Central memory CD8-positive, alpha-beta T cell (primary cell): Measurements from ENCODE around the gene LAG3.
A peak's percentile ranks its signal among the peaks of the same experiment; 100 is the strongest.

Source experiments
- ATAC-seq: fragments of 150-1000 bp; cut with Tn5 transposase; replicated peaks from 2 replicates; pipeline ENCODE4 v1.10.0; 2022; ENCODE audit warnings: mild to moderate bottlenecking, moderate FRiP score, moderate number of reproducible peaks; ENCODE audit not compliant: poor library complexity, severe bottlenecking; ENCODE audit errors: extremely low read depth
- DNase-seq, 2 donors: peaks; one replicate each; pipeline ENCODE4 v3.0.0; 2021; ENCODE audit warnings: low spot score in 2 of 2
- H3K27ac Mint-ChIP-seq: one replicate; pipeline ENCODE4 v1.8.0; 2022; ENCODE audit warnings: low read depth, mild to moderate bottlenecking, moderate library complexity, mixed read lengths
- H3K27me3 Mint-ChIP-seq: one replicate; pipeline ENCODE4 v1.8.0; 2022; ENCODE audit warnings: mixed read lengths
- H3K36me3 Mint-ChIP-seq: one replicate; pipeline ENCODE4 v1.8.0; 2022; ENCODE audit warnings: mild to moderate bottlenecking, moderate library complexity, mixed read lengths; ENCODE audit not compliant: insufficient read depth
- H3K4me1 Mint-ChIP-seq: one replicate; pipeline ENCODE4 v1.8.0; 2022; ENCODE audit warnings: mixed read lengths
- H3K4me3 Mint-ChIP-seq: one replicate; pipeline ENCODE4 v1.8.0; 2022; ENCODE audit warnings: mild to moderate bottlenecking, moderate library complexity, mixed read lengths
- H3K9me3 Mint-ChIP-seq: one replicate; pipeline ENCODE4 v1.8.0; 2022; ENCODE audit warnings: mixed read lengths

LAG3 gene

DNA sequence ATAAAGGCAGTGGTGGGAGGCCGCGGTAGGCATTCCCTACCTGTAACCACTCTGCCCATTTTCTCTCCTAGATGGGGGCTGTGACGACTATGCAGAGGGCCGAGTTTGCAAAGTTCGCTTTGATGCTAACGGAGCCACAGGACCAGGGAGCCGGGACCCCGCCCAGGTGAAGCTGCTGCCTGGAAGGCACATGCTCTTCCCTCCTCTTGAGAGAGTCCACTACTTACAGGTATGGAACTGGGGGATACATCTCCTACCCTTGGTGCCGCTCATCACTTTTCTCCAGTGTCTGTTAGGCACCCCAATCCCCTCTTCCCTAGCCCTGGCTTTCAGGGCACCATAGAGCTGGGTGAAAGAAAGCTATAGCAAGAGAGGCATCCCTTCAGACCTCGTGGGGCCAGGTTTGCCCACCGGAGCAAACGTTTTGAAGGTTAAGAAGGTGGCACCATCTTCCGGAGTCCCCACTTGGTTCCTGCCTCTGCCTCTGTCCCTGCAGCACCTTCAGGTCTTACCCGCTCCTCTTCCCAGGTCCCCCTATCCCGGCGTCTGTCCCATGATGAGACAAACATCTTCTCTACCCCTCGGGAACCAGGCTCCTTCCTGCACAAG is 53.9 kb downstream of the LAG3 start:
- ATAC-seq = no peak
- Mint-ChIP-seq H3K27me3 (peaks cover 95% of the 10 kb centered on the region), H3K4me3 (no peak overlapping the region), H3K9me3 (no peaks in the 10 kb centered on the region), H3K4me1 (peaks cover 33% of the 10 kb centered on the region), H3K27ac (no peak overlapping the region), H3K36me3 (peaks cover 16% of the 10 kb centered on the region)
- no peak for DNase-seq

DNA sequence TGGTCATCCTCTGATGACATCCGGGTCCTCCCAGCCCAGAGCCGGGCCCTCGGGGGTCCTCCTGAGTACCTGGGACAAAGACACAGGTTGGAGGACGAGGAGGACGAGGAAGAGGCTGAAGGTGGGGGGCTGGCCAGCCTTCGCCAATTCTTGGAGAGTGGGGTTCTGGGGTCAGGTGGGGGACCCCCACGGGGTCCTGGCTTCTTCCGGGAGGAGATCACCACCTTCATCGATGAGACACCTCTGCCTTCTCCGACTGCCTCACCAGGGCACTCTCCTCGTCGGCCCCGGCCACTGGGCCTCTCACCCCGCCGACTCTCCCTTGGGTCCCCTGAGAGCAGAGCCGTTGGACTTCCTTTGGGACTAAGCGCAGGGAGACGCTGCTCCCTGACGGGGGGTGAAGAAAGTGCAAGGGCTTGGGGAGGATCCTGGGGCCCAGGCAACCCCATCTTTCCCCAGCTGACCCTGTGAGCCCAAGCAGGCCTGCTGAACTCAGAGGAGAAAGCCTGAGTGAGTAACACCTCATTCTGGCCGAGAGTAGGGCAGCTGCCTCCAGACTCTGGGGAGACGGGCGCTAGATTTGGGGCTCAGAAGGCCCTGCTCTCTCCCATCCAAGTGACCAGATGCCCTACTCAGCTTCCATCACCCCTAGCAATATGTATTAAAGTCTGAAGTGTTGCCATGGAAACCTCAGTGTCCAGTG is 54.6 kb downstream of the LAG3 start:
- peaks cover 98% of the 10 kb centered on the region for H3K27me3 Mint-ChIP-seq
- H3K9me3 Mint-ChIP-seq = no peaks in the 10 kb centered on the region
- H3K36me3 Mint-ChIP-seq = peaks cover 17% of the 10 kb centered on the region
- no peak for DNase-seq
- peaks cover 33% of the 10 kb centered on the region for H3K4me1 Mint-ChIP-seq
- peak overlapping the region; percentile 10 for H3K27ac Mint-ChIP-seq
- H3K4me3 Mint-ChIP-seq = peak overlapping the region; percentile 70
- ATAC-seq = no peak

- no peaks in the 10 kb centered on the region for H3K9me3 Mint-ChIP-seq
- no peak for ATAC-seq
- peaks cover 33% of the 10 kb centered on the region for H3K4me1 Mint-ChIP-seq
- DNase-seq = no peak
- peak overlapping the region; percentile 10 for H3K27ac Mint-ChIP-seq
- peak overlapping the region; percentile 85 for H3K4me3 Mint-ChIP-seq
- peaks cover 17% of the 10 kb centered on the region for H3K36me3 Mint-ChIP-seq
- peaks cover 95% of the 10 kb centered on the region for H3K27me3 Mint-ChIP-seq
These were observed 55.2 kb downstream of the LAG3 start for GRCh38 chr12:6827437-6827911.
